HepG2 (cell line): ENCODE measurements around the gene POFUT1. TPM values are rescaled to one million over a fixed set of nuclear protein-coding genes. Genes with fewer than 3 reads are reported as not detected.

Experiments
- AHR ChIP-seq: IDR thresholded peaks from 2 replicates; pipeline ENCODE4 v1.6.1; 2018; ENCODE audit warnings: missing genetic modification reagents, missing compliant biosample characterization
- ARID4A ChIP-seq: sonication (generic); formaldehyde crosslinking; IDR thresholded peaks from 2 replicates; pipeline ENCODE4 v1.5.0; 2020; ENCODE audit warnings: mild to moderate bottlenecking, missing genetic modification reagents, borderline replicate concordance
- BORCS8-MEF2B ChIP-seq: sonication (generic); formaldehyde crosslinking; IDR thresholded peaks from 2 replicates; pipeline ENCODE4 v1.8.0; 2022; ENCODE audit warnings: mild to moderate bottlenecking, missing genetic modification reagents
- DR1 ChIP-seq: sonication (generic); formaldehyde crosslinking; IDR thresholded peaks from 2 replicates; pipeline ENCODE4 v1.8.0; 2021; ENCODE audit warnings: mild to moderate bottlenecking, missing genetic modification reagents, inconsistent platforms
- KDM5B ChIP-seq: sonication (generic); formaldehyde crosslinking; IDR thresholded peaks from 2 replicates; pipeline ENCODE4 v1.4.0; 2020; ENCODE audit warnings: missing genetic modification reagents, mild to moderate bottlenecking, borderline replicate concordance
- KMT2B ChIP-seq: IDR thresholded peaks from 2 replicates; pipeline ENCODE4 v1.6.1; 2016; ENCODE audit warnings: missing genetic modification reagents, missing compliant biosample characterization
- MBNL3 ChIP-seq: fragments of 250-450 bp; sonication (Bioruptor Pico); conservative IDR thresholded peaks from 2 replicates; pipeline ENCODE4 v1.8.0; 2022; ENCODE audit warnings: mild to moderate bottlenecking, inconsistent platforms
- MNT ChIP-seq: fragments of 450-650 bp; IDR thresholded peaks from 2 replicates; pipeline ENCODE4 v1.6.1; 2016
- NRL ChIP-seq: sonication (generic); formaldehyde crosslinking; IDR thresholded peaks from 2 replicates; pipeline ENCODE4 v1.5.0; 2020; ENCODE audit warnings: missing genetic modification reagents, mild to moderate bottlenecking, moderate library complexity, borderline replicate concordance
- ZBTB42 ChIP-seq: sonication (generic); formaldehyde crosslinking; IDR thresholded peaks from 2 replicates; pipeline ENCODE4 v1.5.0; 2020; ENCODE audit warnings: mild to moderate bottlenecking, missing genetic modification reagents
- ZBTB8A ChIP-seq: sonication (generic); formaldehyde crosslinking; IDR thresholded peaks from 2 replicates; pipeline ENCODE4 v1.4.0; 2020; ENCODE audit warnings: mild to moderate bottlenecking, low read depth, missing genetic modification reagents, borderline replicate concordance
- ZEB1 ChIP-seq: IDR thresholded peaks from 2 replicates; pipeline ENCODE4 v1.6.1; 2012; ENCODE audit warnings: mild to moderate bottlenecking, low read depth, inconsistent platforms; ENCODE audit not compliant: insufficient replicate concordance
- ZFP91 ChIP-seq: sonication (generic); formaldehyde crosslinking; IDR thresholded peaks from 2 replicates; pipeline ENCODE4 v1.9.0; 2022; ENCODE audit warnings: missing genetic modification reagents, mild to moderate bottlenecking, borderline replicate concordance
- ZNF260 ChIP-seq: sonication (generic); formaldehyde crosslinking; IDR thresholded peaks from 2 replicates; pipeline ENCODE4 v1.4.0; 2020; ENCODE audit warnings: missing genetic modification reagents, low read depth, mild to moderate bottlenecking, borderline replicate concordance
- ZNF552 ChIP-seq: sonication (generic); formaldehyde crosslinking; IDR thresholded peaks from 2 replicates; pipeline ENCODE4 v1.9.0; 2022; ENCODE audit warnings: missing genetic modification reagents, mild to moderate bottlenecking, borderline replicate concordance
- ZSCAN25 ChIP-seq: sonication (generic); formaldehyde crosslinking; IDR thresholded peaks from 2 replicates; pipeline ENCODE4 v1.8.0; 2022; ENCODE audit warnings: mild to moderate bottlenecking, missing genetic modification reagents
- polyA plus RNA-seq, 8 experiments: library from polyadenylated mRNA; depleted of rRNA in 3 of 8; stranded (reverse) in 7 of 8; unstranded in 1 of 8; fragments of >200 nt; fragmentation: Illumina TruSeq in 4 of 8; extraction: Trizol in 4 of 8; gene quantifications; 2 replicates each; pipeline versions ENCODE4 v1.2.1 to v1.2.3, GENCODE V29; 2011 to 2016; ENCODE audit warnings: low read depth in 4 of 8, missing spikeins in 1 of 8, mixed read lengths in 1 of 8; ENCODE audit not compliant: insufficient read depth in 1 of 8
- total RNA-seq, 5 experiments: library from RNA; depleted of rRNA; stranded (reverse); fragments of >200 nt; fragmentation: Illumina TruSeq; extraction: Trizol; gene quantifications; 2 replicates each; pipeline ENCODE4 v1.2.3, GENCODE V29; 2016; ENCODE audit warnings: low read depth in 1 of 5

The POFUT1 gene
- total and polyA plus RNA-seq, 2 of the 13 experiments (the other 11 are each of a cell fraction or from before 2014, with no cell fraction given) = 35.5 to 58.3 TPM

GRCh38 chr20:32238483-32239425 is 31.1 kb downstream of the POFUT1 start (continued):
- TF ChIP-seq MNT = no peak
- TF ChIP-seq ZNF552 (CRISPR knock-in tag) = no peak
- TF ChIP-seq KMT2B = no peak
- TF ChIP-seq BORCS8-MEF2B = no peak
- no peak for TF ChIP-seq ZSCAN25 (CRISPR knock-in tag)
- no peak for TF ChIP-seq ZBTB42 (CRISPR knock-in tag)
- no peak for TF ChIP-seq ZBTB8A (CRISPR knock-in tag)
- TF ChIP-seq KDM5B (CRISPR knock-in tag) = no peak
- TF ChIP-seq ZNF260 (CRISPR knock-in tag) = no peak
- TF ChIP-seq ZEB1 = no peak
- TF ChIP-seq ZFP91 (CRISPR knock-in tag) = no peak
- TF ChIP-seq MBNL3 (CRISPR knock-in tag) = no peak
- TF ChIP-seq DR1 (CRISPR knock-in tag) = no peak
- no peak for TF ChIP-seq AHR (CRISPR knock-in tag)
- no peak for TF ChIP-seq NRL (CRISPR knock-in tag)
- no peak for TF ChIP-seq ARID4A (CRISPR knock-in tag)
